ENCODE results near the gene EPHB1. TPM values are rescaled to one million over a fixed set of nuclear protein-coding genes. Genes with fewer than 3 reads are reported as not detected.

EPHB1 gene
- polyA plus RNA-seq, 1 donor from 2014 or later: 18.7 TPM

- Histone ChIP-seq H3K79me2 (replicated peaks; ENCODE audit: insufficient read depth, low read length) (no peaks in the 10 kb centered on the region), H3F3A (ENCODE audit: insufficient read depth, low read length, poor library complexity, severe bottlenecking) (no peaks in the 10 kb centered on the region), H3K9me2 (ENCODE audit: insufficient read depth, low read length) (no peaks in the 10 kb centered on the region), H2AFZ (ENCODE audit: low read depth, low read length) (no peak overlapping the region), H3K4me3 (ENCODE audit: low read length) (no peak overlapping the region), H3K27me3 (ENCODE audit: insufficient read depth, low read depth, low read length) (no peaks in the 10 kb centered on the region), H3K4me2 (ENCODE audit: low read length) (no peak overlapping the region), H3K27ac (ENCODE audit: low read length) (no peak overlapping the region), H3K9ac (ENCODE audit: low read length) (no peak overlapping the region), H3K36me3 (ENCODE audit: insufficient read depth, low read length) (no peaks in the 10 kb centered on the region), H3K9me3 (ENCODE audit: low read length) (no peaks in the 10 kb centered on the region), H4K20me1 (ENCODE audit: insufficient read depth) (no peaks in the 10 kb centered on the region)
- TF ChIP-seq MXI1 (conservative IDR thresholded peaks at IDR 0.05; ENCODE audit: poor library complexity, severe bottlenecking): no peak
- no peak for TF ChIP-seq EZH2 (IDR thresholded peaks at IDR 0.05; ENCODE audit: borderline replicate concordance, insufficient read depth, low read length, poor library complexity, severe bottlenecking)
- TF ChIP-seq REST (IDR thresholded peaks at IDR 0.05; ENCODE audit: borderline replicate concordance): no peak
- no peak for TF ChIP-seq SMC3 (conservative IDR thresholded peaks at IDR 0.05; ENCODE audit: poor library complexity)
- no peak for TF ChIP-seq CTCF (IDR thresholded peaks at IDR 0.05; ENCODE audit: poor library complexity, severe bottlenecking)
- no peak for TF ChIP-seq EP300 (conservative IDR thresholded peaks at IDR 0.05; ENCODE audit: poor library complexity, severe bottlenecking)
- no peak for TF ChIP-seq TAF1 (IDR thresholded peaks at IDR 0.05; ENCODE audit: low read depth)
- TF ChIP-seq RAD21 (conservative IDR thresholded peaks at IDR 0.05): no peak
- TF ChIP-seq POLR2AphosphoS5 (IDR thresholded peaks at IDR 0.05): no peak
These were observed 40.9 kb upstream of the EPHB1 start for GRCh38 chr3:134753999-134754742.

GRCh38 chr3:134754768-134755559, 40.1 kb upstream of the EPHB1 start:
- Histone ChIP-seq H3K9me3 (ENCODE audit: low read length) (no peaks in the 10 kb centered on the region), H2AFZ (ENCODE audit: low read depth, low read length) (no peak overlapping the region), H3K27ac (ENCODE audit: low read length) (no peak overlapping the region), H3K9ac (ENCODE audit: low read length) (no peak overlapping the region), H3K79me2 (replicated peaks; ENCODE audit: insufficient read depth, low read length) (no peaks in the 10 kb centered on the region), H3F3A (ENCODE audit: insufficient read depth, low read length, poor library complexity, severe bottlenecking) (no peaks in the 10 kb centered on the region), H3K4me3 (ENCODE audit: low read length) (no peak overlapping the region), H3K36me3 (ENCODE audit: insufficient read depth, low read length) (no peaks in the 10 kb centered on the region), H3K9me2 (ENCODE audit: insufficient read depth, low read length) (no peaks in the 10 kb centered on the region), H3K27me3 (ENCODE audit: insufficient read depth, low read depth, low read length) (no peaks in the 10 kb centered on the region), H4K20me1 (ENCODE audit: insufficient read depth) (no peaks in the 10 kb centered on the region), H3K4me2 (ENCODE audit: low read length) (no peak overlapping the region)
- no peak for TF ChIP-seq REST (IDR thresholded peaks at IDR 0.05; ENCODE audit: borderline replicate concordance)
- TF ChIP-seq EP300 (conservative IDR thresholded peaks at IDR 0.05; ENCODE audit: poor library complexity, severe bottlenecking): no peak
- TF ChIP-seq TAF1 (IDR thresholded peaks at IDR 0.05; ENCODE audit: low read depth): no peak
- no peak for TF ChIP-seq MXI1 (conservative IDR thresholded peaks at IDR 0.05; ENCODE audit: poor library complexity, severe bottlenecking)
- TF ChIP-seq CTCF (IDR thresholded peaks at IDR 0.05; ENCODE audit: poor library complexity, severe bottlenecking): no peak
- TF ChIP-seq SMC3 (conservative IDR thresholded peaks at IDR 0.05; ENCODE audit: poor library complexity): no peak
- TF ChIP-seq RAD21 (conservative IDR thresholded peaks at IDR 0.05): no peak
- no peak for TF ChIP-seq EZH2 (IDR thresholded peaks at IDR 0.05; ENCODE audit: borderline replicate concordance, insufficient read depth, low read length, poor library complexity, severe bottlenecking)
- no peak for TF ChIP-seq POLR2AphosphoS5 (IDR thresholded peaks at IDR 0.05)
